Hematopoietic multipotent progenitor cell treated with erythropoietin and hydrocortisone succinate and interleukin-3 and kit ligand, for 17 days (in vitro differentiated cells): Measurements from ENCODE around the gene CAPZB.

Experiments
- DNase-seq: peaks from one replicate; pipeline ENCODE4 v3.0.0-alpha.2; 2015; ENCODE audit warnings: low spot score

The CAPZB gene

DNA sequence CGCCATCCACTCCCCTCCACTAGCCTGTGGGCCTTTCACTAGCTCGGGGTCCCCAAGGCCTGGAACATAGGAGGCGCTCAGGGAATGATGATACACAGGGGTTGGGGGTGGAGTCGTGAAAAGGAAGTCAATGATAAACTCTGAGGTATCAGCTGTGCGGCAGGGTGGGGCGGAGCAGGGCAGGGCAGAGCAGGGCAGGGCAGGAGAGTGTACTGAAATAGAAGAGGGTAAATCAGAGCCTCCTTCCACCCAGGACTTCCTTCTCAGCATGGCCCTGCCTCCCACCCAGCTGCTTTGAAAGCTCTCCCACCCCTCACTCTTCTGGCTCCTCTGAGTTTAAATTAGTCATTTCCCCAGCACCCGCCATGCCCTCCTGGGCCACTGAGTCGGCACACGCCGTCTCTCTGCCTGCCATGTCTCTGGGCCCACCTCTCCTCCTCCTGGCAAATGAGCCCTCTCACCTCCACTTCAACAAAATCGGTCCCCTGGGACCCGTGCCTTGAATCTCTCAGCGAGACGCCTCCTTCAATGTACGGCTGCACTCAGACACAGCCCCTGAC lies 16.9 kb downstream of the CAPZB start:
- DNase-seq = no peak

DNA sequence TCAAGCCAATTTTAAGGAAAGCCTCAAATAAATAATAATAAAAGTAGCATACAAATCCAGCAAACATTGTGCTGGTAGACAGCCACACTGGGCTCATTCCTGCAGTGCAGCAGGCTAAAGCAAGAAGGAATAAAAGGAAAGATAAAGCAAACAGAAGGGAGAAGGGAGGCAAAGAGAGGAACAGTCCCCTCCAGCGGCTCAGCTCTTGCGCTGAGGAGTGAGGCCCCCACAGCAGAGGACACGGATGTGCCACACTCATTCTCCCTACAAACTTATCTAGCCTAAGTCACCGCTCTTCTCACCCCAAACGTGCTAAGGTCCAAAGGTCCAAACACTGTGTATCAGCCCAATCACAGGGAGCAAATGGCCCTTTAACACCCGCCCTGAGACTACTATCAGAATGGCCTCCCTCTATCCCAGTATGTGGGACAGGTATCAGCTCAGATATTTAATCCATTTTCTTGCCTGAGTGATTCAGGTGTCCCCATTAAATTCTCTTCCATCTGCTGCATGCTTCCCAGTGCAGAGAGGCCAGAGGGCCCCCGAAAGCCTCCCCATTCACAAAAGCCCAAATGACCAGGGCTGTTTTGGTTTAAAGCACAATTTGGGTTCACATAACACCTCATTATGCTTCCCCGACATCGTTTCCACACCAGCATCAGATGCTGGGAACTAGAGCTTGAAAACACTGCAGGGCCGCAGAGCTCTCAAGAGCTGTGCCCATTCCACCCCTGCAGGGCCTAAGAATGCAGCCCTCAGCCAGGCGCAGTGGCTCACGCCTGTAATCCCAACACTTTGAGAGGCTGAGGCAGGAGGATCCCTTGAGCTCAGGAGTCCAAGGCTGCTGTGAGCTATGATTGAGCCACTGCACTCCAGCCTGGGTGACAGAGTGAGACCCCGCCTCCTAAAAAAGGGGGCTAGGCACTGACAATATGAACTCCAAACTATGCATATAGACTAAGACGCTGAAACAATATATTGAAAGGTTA lies 17.8 kb downstream of the CAPZB start:
- DNase-seq = no peak

DNA sequence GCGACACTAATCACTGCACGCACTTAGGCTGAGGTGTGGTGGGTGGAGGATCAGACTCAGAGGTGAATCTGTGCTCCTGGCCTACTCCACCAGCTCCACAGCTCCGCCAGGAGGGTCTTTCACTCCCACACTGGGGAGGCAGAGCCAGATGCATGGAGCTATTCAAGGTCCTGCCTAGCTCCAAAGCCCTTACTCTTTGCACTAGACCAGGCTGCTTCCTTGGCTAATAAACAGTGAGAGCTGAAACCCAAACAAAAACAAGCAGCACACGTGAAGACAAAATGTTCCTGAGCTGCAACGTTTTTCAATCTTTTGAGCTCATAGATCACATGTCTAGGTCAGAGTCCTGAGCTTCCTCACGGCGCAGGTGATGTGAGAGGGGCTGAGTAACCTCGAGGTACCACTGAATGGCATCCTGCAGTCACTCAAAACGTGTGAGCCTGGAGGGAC lies 19.2 kb downstream of the CAPZB start:
- no peak for DNase-seq

DNA sequence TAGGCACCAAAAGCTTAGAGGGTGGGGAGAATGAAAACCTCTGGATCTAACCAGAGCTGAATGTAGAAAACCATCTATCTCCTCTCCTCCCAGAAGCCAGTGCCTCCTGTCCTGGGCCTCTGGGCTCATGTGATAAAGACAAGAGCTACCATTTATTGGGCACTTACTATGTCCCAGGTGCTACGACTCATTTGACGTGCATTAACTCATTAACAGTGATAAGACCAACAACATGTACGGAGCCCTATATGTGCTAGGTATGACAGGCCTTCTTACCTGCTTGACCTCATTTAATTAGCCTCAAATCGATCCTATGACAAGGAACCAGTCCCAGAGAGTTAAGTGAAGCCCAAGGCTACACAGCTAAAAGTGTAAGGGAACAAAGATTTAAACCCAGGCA lies 19.7 kb downstream of the CAPZB start:
- DNase-seq = no peak

DNA sequence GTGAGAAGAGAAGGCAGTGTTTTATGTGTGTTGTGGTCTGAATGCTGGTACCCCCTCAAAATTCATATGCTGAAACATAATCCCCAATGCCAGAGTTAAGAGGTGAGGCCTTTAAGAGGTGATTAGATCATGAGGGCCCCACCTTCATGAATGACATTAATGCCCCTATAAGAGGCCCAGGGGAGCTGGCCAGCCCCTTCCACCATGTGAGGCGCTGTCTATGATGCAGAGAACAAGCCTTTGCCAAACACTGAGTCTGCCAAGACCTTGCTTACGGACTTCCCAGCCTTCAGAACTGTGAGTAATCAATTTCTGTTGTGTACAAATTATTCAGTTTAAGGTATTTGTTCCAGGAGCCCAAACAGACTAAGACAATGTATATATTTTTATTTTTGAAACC lies 20.2 kb downstream of the CAPZB start:
- DNase-seq = no peak

DNA sequence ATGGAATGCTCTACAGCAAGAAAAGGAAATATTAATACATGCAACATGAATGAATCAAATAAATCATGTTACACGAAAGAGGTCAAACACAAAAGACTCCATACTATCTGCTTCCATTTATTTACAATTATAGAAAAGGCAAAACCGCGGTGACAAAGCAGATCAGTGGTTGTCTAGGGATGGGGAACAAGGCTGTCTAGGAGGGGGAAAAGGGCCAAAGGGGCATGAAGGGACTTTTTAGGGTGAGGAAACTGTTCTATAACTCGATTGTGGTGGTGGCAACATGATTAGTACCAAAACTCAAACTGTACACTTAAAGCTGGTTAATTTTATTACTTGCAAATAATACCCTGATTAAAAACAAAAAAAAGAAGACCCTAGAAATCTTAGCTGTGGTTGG lies 20.6 kb downstream of the CAPZB start:
- DNase-seq = no peak

DNA sequence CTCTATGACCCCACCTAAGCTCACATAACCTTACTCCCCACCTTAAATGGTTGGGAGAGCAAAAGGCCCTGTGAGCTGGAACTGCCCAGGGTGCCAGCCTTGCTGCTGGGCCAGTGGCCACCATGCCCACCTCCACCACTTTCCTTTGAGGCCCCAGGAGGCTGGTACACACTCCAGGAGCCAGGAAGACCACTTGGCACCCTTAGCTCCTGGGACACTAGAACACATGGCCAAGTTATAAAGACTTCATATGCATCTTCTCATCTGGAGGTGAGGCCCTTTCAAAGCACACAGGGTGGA lies 21.9 kb downstream of the CAPZB start:
- no peak for DNase-seq

DNA sequence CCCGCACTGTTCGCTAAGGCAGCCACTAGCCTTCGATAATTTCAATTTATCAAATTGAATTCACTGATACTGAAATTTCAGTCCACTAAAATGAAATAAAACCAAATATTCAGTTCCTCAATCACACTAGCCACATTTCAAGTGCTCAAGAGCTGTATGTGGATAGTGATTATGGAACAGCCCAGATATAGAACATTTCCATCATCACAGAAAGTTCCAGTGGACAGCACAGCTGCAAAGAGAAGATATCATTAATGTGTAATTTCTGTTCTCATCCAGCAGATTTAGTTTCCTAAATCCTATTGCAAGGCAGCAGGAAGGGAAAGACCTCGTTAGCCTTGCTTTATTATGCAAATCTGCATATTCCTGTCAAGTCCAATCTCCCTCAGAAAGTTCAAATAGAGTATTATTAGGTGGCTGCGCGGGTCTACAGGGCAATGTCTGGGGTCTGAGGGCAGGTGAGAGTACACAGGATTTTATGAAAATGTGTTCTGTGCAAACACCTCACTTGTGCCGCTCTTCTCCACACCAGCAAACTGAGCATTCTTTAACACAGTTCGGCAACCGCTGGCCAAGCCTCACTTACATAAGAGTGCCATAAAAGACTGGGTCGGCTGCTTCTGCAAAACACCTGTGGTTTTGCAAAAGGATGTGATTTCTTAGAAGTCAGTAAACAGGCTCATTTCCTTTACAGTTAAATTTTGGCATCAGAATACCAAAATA lies 22.4 kb downstream of the CAPZB start:
- DNase-seq = no peak

DNA sequence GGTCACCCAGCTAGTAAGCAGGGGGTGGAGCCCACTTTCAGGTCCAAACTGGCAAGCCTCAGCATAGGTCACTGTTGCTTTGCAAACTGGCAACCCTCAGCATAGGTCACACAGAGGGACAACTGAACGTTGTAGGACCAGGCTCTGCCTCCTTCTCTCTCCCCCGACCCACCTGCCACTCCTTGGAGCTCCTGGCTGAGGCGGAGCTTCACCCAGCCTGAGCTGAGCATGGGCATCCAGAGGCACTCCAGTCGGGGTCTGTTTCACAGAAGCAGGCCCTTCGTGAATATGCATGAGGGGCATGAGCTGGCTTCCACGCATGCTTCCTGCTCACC lies 24.2 kb downstream of the CAPZB start:
- DNase-seq = no peak

DNA sequence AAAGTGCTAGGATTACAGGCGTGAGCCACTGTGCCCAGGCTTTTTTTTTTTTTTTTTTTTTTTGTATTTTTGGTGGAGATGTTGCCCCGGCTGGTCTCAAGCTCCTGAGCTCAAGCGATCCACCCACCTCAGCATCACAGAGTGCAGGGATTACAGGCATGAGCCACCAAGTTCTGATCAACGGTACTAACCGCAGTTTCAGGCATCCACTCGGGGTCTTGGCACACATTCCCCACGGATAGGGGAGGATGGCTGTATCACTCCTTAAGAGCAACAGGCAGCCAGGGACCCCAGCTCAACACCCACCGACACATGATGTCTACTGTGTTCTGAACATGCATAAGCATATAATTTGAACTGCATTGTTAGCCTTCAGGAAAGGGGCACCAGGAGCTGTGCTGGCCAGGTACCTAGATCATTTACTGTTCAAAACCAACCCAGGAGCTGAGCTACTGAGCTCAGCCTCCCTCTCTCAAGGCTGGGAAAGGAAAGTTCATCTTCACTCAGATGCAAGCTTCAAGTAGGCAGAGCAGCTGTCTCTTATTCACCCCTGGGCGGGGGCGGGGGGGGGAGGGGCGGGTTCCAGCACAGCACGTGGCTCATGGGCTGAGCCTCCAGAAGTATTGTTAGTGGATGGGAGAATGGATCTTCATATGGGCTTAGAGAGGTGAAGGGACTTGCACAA lies 24.7 kb downstream of the CAPZB start:
- DNase-seq = no peak

DNA sequence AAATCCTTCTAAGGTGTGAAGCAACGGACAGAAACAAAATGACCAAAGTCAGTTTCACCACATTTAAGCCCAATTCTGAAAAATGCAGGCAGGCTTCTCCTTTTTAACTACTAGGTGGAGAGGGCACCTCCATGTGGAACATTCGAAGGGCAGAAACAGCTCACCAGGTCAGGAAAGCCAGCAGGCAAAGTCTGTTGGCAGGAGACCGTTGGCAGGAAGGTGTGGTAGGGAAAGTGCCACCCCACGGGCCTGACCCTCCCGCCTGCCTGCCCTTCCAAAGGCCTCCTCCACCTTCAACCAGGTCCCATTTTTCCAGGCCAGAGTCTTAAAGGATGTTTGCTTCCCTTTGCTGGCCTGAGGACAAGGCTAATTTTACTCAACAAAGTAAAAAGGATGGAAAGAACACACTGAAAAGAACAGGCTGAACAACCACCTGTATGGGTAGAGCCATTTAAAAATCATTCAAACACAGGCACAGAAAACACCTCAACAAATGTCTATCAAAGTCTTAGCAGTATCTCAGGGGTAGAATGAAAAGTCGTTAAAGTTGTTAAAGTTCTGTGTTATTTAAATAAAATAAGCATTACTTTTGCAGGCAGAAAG lies 26.4 kb downstream of the CAPZB start:
- DNase-seq = no peak

DNA sequence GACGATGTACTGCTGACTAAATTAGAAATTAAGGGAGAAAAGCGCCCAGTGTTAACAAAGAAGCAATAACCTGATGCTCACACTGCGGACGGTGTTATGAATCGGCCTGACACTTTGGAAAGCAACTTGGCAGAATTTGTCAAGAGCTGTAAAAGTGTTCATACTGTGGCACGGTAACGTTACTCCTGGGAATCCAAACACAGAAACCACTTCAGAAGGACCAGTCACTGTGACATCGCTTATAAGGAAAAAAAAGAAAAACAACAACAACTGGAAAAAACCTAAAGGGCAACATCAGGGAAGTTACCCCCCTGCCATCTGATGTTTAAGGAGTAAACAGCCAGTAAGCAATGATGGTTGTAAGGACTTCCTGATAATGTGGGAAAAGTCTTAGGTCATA lies 27.7 kb downstream of the CAPZB start:
- DNase-seq = no peak

DNA sequence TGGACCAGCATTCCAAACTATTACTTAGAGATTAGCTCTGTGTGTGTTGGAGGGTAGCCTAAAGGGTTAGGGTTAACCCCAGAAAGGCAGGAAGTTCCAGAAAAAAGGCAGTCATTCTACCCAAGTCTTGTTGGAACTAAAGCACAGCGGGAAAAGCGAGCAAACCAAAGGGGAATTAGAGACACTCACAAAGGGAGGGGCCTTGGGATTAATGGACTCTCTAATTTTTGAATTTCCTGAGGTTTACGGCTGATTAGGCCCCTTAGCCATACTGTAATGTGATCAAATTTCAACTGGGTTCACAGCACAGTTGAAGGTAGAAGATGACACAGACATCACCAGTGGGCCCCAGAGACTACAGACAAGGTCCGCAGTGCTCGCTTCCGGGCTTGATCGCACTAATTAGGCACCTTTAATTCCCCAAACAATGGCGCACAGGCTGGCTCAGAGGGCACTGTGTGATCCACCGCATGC lies 28.3 kb downstream of the CAPZB start:
- DNase-seq = no peak

DNA sequence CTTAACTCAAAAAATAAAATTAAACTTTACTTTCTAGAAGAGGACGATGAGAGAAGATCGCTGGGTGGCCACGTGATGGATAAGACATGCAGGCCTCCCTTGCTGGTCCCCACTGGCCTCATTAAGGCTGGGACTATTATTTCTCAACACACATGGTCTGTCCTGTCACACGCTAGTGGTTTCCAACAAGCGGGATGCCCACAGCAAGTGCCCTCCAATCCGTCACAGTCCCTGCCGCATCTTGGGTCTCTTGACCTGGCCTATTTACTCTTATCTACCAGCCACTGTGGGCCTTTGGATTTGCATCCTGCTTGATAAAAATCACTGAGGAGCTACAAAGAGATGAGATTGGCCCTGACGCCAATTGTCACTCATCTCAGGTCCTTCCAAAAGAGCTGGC lies 30.0 kb downstream of the CAPZB start:
- no peak for DNase-seq

DNA sequence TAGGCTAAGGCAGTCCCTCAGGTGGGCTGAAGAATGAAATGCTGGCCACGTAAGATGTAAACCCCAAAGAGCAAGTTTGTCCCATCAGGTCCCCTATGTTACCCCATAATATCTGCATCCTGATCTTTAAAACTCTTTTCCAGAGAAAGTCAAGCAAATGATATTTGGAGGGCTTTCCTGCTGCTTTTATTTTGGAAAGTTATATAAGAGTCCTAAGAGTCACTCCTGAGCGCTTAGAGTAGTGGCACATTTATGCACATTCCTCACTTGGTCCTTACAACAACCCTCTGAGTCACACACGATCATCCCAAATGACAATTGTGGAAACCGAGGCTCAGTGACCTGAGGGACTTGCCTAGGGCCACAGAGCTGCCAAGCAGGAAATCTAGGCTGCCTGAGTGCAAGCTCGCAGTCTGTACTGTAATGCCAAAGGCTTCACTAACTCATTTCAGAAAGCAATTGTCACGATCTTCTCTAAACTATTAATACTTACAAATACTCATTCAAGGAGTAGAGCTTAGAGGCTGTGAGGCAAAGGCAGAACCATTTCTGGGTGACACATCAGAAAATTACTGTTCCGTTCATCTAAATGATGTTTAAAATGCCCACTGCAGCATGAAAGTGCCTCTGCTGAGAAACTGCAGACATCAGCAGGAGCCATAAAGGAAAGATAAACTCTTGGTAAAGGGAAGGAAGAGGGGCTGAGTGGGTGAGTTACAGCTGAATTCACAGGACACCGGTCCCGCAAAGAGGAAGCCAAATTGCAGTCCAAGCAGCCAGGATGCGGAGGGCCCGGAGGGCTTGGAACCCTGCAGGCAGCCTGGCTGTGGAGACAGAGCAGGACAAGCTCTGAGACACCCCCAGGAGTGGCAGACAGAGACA lies 30.8 kb downstream of the CAPZB start:
- no peak for DNase-seq

DNA sequence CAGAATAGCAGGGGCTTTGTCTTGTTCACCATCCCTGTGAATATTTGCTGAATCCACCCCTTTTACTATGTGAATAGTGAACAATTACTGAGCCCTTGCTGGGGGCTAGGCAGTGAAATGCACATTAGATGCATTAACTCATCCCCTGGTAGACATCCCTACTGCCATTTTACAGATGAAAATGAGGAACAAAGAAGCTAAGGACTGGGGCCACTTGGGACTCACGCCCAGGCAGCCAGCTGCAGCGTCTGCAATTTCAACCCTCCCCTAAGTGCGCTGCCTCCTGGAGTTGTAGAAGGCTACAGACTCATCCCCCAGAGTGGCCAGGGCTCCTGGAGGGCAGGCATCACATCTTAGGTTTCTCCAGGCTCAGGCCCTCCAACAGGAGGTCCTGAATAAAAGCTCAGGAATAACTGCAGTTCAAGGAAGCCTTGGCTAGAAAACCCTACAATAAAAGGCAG lies 31.6 kb downstream of the CAPZB start:
- no peak for DNase-seq

DNA sequence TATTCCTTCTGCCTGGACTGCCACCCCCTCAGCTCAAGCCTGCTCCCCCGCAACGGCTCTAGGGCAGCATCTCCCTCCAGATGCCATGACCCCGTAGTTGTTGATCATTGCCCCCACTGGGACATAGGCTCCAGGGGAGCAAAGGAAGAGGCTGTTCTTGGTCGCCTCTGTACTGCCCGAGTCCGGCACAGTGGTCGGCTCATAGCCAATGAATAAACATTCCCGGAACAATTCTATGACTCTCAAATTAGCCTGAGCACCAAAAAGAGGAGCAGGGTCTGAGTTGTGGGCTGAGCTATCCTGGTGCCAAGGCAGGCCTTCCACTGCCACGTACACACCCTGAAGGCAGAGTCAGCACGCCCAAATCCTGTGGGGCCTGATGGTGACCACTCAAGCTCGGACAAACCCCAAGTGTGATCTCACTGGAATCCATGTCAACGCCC lies 33.1 kb downstream of the CAPZB start:
- DNase-seq = no peak

DNA sequence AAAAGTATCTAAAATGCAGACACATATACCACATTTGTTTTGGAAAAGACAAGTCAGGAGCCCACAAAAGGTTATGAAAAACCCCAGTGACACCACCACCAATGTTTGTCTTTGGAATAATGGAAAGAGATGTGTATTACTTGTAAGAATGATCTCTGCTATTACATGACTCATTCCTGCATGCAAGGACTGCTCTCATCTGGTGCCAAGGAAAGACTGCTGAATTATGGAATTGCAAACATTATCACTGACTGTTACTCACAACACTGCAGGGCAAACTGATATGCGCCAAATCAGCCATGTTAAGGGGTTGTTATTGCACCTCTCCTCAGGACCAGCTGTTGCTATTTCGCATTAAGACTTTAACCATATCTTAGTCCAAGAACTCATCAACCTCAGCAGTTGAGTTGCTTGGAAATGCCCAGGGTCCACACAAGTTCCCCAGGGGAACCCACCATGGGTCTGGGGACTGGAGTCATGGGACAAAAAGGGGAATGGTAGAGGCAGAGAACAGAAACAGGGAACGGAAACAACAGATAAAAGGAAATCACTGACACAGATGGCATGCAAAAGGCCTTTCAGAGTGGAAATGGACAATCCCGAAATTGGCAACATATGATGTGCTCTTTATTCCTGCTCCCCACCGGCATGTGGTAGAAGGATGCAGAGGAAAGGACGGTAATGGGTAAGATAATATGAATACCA lies 34.4 kb downstream of the CAPZB start:
- DNase-seq = no peak

DNA sequence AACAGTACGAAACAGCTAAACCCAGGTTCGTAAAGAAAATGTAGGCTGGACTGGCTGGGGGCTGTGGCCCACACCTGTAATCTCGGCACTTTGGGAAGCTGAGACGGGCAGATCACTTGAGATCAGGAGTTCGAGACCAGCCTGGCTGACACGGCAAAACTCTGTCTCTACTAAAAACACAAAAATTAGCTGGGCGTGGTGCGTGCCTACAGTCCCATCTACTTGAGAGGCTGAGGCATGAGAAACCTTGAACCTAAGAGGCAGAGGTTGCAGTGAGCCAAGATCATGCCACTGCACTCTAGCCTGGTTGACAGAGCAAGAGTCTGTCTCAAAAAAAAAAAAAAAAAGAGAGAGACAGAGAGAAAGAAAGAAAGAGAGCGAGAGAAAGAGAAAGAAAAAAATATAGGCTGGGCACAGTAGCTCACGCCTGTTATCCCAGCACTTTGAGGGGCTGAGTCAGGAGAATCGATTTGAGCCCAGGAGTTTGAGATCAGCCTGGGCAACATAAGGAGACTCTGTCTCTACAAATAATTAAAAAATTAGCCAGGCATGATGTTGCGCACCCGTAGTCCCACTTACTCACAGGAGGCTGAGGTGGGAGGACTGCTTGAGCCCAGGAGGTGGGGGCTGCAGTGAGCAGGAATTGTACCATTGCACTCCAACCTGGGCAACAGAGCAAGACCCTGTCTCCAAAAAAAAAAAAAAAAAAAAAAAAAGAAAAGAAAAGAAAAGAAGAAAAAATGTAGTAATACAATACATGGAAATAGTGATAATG lies 35.7 kb downstream of the CAPZB start:
- no peak for DNase-seq
